IMR-90 (cell line): ENCODE measurements around the gene ABCA9.

Experiments used
- TF ChIP-seq, protein P1 (sequence below): fragments of 150-350 bp; IDR thresholded peaks from 2 replicates; pipeline ENCODE4 v1.6.1; 2017; ENCODE audit warnings: mild to moderate bottlenecking, antibody characterized with exemption, low read length, low read depth
- TF ChIP-seq, protein P2 (sequence below): conservative IDR thresholded peaks from 2 replicates; pipeline ENCODE4 v1.5.1; 2012; ENCODE audit warnings: mild to moderate bottlenecking, low read depth, low read length, improper control_type of control experiment

DNA sequence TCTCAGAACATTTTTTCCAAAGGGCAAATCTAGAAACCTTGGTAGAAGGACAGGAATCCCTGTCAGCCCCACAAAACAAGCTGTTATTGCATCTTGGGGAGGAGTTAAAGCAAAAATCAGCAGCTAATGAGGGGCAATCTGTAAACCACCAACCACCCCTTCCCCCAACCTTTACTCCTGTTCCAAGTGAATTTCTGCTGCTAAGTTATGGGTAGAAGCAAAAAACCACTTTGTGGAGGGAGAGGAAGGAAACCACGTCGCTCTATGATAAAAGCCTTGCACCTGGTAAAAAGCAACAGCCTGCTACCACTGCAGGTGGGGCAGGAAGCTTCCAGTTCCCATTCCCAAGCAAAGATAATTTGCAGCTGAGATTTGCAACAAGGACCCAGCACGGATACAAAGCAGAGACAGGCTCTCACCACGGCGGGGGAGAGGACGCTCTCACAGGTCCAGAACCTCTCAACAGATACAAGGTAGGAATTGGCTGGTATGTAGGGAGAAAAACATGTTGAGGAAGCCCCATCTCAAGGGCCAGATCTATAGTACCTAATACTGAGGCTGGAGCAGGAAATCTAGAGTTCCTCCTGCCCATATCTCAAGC, 116.2 kb downstream of the ABCA9 start:
- TF ChIP-seq, protein P1, sequence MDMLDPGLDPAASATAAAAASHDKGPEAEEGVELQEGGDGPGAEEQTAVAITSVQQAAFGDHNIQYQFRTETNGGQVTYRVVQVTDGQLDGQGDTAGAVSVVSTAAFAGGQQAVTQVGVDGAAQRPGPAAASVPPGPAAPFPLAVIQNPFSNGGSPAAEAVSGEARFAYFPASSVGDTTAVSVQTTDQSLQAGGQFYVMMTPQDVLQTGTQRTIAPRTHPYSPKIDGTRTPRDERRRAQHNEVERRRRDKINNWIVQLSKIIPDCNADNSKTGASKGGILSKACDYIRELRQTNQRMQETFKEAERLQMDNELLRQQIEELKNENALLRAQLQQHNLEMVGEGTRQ = no peak
- TF ChIP-seq, protein P2, sequence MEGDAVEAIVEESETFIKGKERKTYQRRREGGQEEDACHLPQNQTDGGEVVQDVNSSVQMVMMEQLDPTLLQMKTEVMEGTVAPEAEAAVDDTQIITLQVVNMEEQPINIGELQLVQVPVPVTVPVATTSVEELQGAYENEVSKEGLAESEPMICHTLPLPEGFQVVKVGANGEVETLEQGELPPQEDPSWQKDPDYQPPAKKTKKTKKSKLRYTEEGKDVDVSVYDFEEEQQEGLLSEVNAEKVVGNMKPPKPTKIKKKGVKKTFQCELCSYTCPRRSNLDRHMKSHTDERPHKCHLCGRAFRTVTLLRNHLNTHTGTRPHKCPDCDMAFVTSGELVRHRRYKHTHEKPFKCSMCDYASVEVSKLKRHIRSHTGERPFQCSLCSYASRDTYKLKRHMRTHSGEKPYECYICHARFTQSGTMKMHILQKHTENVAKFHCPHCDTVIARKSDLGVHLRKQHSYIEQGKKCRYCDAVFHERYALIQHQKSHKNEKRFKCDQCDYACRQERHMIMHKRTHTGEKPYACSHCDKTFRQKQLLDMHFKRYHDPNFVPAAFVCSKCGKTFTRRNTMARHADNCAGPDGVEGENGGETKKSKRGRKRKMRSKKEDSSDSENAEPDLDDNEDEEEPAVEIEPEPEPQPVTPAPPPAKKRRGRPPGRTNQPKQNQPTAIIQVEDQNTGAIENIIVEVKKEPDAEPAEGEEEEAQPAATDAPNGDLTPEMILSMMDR = no peak
